Panc1 (cell line): ENCODE measurements around the gene SOWAHC. TPM values are rescaled to one million over a fixed set of nuclear protein-coding genes. Genes with fewer than 3 reads are reported as not detected.

Experiments used
- ATAC-seq: fragments of 200-7000 bp; cut with Tn5 transposase; 2 replicates; pipeline ENCODE4 v1.9.1; 2020; ENCODE audit warnings: mild to moderate bottlenecking, moderate library complexity
- BruUV-seq: library from RNA; stranded (reverse); fragments of 400-500 nt; replicated peaks from 2 replicates; lab custom pipeline; 2021; lab: Mats Ljungman, UMichigan
- CTCF ChIA-PET: fragments of 300-600 bp; sonication (Branson Sonifier 250); formaldehyde crosslinking; loops from one replicate; lab custom pipeline; 2022; ENCODE audit warnings: antibody characterized with exemption; lab: Charles Lee
- POLR2A ChIA-PET: fragments of 300-600 bp; sonication (Branson Sonifier 250); formaldehyde crosslinking; loops from one replicate; lab custom pipeline; 2022; ENCODE audit warnings: antibody characterized with exemption; lab: Charles Lee
- DNase-seq: peaks from one replicate; pipeline ENCODE4 v3.0.0-alpha.2; 2010; ENCODE audit warnings: low read depth, low spot score
- H3K27ac ChIP-seq: 2 replicates; pipeline ENCODE4 v1.5.1; 2011; ENCODE audit warnings: mild to moderate bottlenecking, low read length, inconsistent platforms
- H3K27me3 ChIP-seq: fragments of 200-500 bp; sonication (Bioruptor generic); 2 replicates; pipeline ENCODE4 v1.6.0; 2014; ENCODE audit warnings: low read length, inconsistent platforms; ENCODE audit not compliant: control insufficient read depth, insufficient read depth
- H3K36me3 ChIP-seq: fragments of 200-500 bp; sonication (Bioruptor generic); 2 replicates; pipeline ENCODE4 v1.5.1; 2014; ENCODE audit warnings: inconsistent platforms, mild to moderate bottlenecking, low read length, moderate library complexity; ENCODE audit not compliant: control insufficient read depth, insufficient read depth
- H3K4me1 ChIP-seq: 2 replicates; pipeline ENCODE4 v1.5.1; 2011; ENCODE audit warnings: inconsistent platforms, mild to moderate bottlenecking, low read length, moderate library complexity; ENCODE audit not compliant: control insufficient read depth, insufficient read depth
- H3K4me3 ChIP-seq, 2 experiments: 2 replicates each; pipeline ENCODE4 v1.5.1; 2011 to 2012; ENCODE audit warnings: low read depth in 2 of 2, low read length in 2 of 2, mild to moderate bottlenecking in 2 of 2, inconsistent platforms in 1 of 2, moderate library complexity in 1 of 2
- H3K9me3 ChIP-seq: fragments of 200-500 bp; sonication (Bioruptor generic); 2 replicates; pipeline ENCODE4 v1.5.1; 2014; ENCODE audit warnings: low read depth, mild to moderate bottlenecking, inconsistent platforms, low read length, moderate library complexity; ENCODE audit not compliant: control insufficient read depth, insufficient read depth
- POLR2AphosphoS5 ChIP-seq: IDR thresholded peaks from 2 replicates; pipeline ENCODE4 v1.6.1; 2012; ENCODE audit warnings: mild to moderate bottlenecking, low read depth, low read length, moderate library complexity
- REST ChIP-seq, 2 experiments: IDR thresholded peaks; 2 replicates each; pipeline ENCODE4 v1.6.1; 2011 to 2012; ENCODE audit warnings: low read depth in 2 of 2, control low read depth in 1 of 2, low read length in 1 of 2, mild to moderate bottlenecking in 1 of 2, moderate library complexity in 1 of 2; ENCODE audit not compliant: insufficient read depth in 1 of 2
- SIN3A ChIP-seq: IDR thresholded peaks from 2 replicates; pipeline ENCODE4 v1.6.1; 2012; ENCODE audit warnings: low read depth, mild to moderate bottlenecking, low read length, moderate library complexity, borderline replicate concordance; ENCODE audit not compliant: insufficient read depth
- TCF7L2 ChIP-seq: IDR thresholded peaks from 2 replicates; pipeline ENCODE4 v1.6.1; 2011; ENCODE audit warnings: mild to moderate bottlenecking, low read depth, low read length, inconsistent platforms
- in situ Hi-C: cut with HindIII; loops from 2 replicates; pipeline ENCODE4 v1.10.0; 2016; ENCODE audit warnings: low sequenced_read_pairs, low pct_unique_long_range_greater_than_20kb
- intact Hi-C: fragments of 100-400 bp; cut with micrococcal nuclease; formaldehyde crosslinking; loops from one replicate; pipeline ENCODE4 v1.10.0; 2022; ENCODE audit not compliant: unreplicated experiment
- total RNA-seq: library from RNA; stranded (reverse); gene quantifications from one replicate; pipeline ENCODE4 v1.2.1, GENCODE V29; 2021; ENCODE audit not compliant: unreplicated experiment
- TF ChIP-seq, protein P1 (sequence below): fragments of 450-650 bp; IDR thresholded peaks from 2 replicates; pipeline ENCODE4 v1.5.1; 2017; ENCODE audit warnings: mild to moderate bottlenecking

The SOWAHC gene
- total RNA-seq, 1 experiment from 2014 or later = 23.4 TPM

DNA sequence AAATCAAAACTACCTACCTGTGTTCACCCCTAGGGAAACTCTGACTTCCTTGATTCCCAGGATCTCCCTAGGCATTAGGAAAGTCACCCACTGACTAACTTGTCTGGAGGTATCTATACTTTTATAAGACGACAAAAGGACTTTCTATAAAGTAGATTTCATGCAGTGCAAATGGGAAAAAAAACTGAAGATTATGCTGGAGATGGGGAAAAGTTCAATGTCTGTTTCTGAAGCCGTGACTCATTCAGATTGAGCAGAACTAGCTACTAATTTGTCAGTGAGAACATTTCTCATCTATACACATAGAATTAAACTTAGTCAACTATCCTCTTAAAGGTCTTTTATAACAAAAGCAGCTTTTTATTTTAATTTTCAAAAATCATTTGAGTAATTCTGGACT lies 6.4 kb upstream of the SOWAHC start:
- ATAC-seq (no peak), DNase-seq (no peak)
- peaks cover 53% of the 10 kb centered on the region for H3K4me1 ChIP-seq
- H3K9me3 ChIP-seq = no peaks in the 10 kb centered on the region
- intact Hi-C loops = no loop called here
- no peaks in the 10 kb centered on the region for H3K27me3 ChIP-seq
- ChIA-PET CTCF (no interaction called here), POLR2A (no interaction called here)
- in situ Hi-C loops = no loop called here
- no peak overlapping the region for H3K4me3 ChIP-seq
- no TSS peak for BruUV-seq
- TF ChIP-seq TCF7L2 (no peak), REST (IDR thresholded peaks at IDR 0.05; ENCODE audit: insufficient read depth in 1 of 2, low read depth in 2 of 2, low read length in 1 of 2) (no peak), POLR2AphosphoS5 (no peak), SIN3A (no peak)
- TF ChIP-seq, protein P1, sequence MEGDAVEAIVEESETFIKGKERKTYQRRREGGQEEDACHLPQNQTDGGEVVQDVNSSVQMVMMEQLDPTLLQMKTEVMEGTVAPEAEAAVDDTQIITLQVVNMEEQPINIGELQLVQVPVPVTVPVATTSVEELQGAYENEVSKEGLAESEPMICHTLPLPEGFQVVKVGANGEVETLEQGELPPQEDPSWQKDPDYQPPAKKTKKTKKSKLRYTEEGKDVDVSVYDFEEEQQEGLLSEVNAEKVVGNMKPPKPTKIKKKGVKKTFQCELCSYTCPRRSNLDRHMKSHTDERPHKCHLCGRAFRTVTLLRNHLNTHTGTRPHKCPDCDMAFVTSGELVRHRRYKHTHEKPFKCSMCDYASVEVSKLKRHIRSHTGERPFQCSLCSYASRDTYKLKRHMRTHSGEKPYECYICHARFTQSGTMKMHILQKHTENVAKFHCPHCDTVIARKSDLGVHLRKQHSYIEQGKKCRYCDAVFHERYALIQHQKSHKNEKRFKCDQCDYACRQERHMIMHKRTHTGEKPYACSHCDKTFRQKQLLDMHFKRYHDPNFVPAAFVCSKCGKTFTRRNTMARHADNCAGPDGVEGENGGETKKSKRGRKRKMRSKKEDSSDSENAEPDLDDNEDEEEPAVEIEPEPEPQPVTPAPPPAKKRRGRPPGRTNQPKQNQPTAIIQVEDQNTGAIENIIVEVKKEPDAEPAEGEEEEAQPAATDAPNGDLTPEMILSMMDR = no peak
- no peaks in the 10 kb centered on the region for H3K36me3 ChIP-seq
- peak overlapping the region; percentile 98 for H3K27ac ChIP-seq

- H3K4me3 ChIP-seq = peak overlapping the region; percentile 30 to 37
- POLR2A ChIA-PET = interaction anchor here (0.6 to 0.8 kb wide), 4 partner anchors 9 to 363 kb away, joined by 3 to 6 read pairs (median 3); no protein-coding TSS in a partner anchor
- ATAC-seq (no peak), DNase-seq (no peak)
- peaks cover 3% of the 10 kb centered on the region; the same call in 1 of the 2 replicates for H3K36me3 ChIP-seq
- intact Hi-C loops = loop anchor here (5.0 to 10.0 kb wide), 2 partner anchors 105 to 128 kb away; no protein-coding TSS in a partner anchor
- H3K4me1 ChIP-seq = peaks cover 52% of the 10 kb centered on the region
- H3K9me3 ChIP-seq = no peaks in the 10 kb centered on the region
- no peaks in the 10 kb centered on the region for H3K27me3 ChIP-seq
- TF ChIP-seq, protein P1 = no peak
- TF ChIP-seq REST (IDR thresholded peaks at IDR 0.05; ENCODE audit: insufficient read depth in 1 of 2, low read depth in 2 of 2, low read length in 1 of 2) = no peak
- TF ChIP-seq SIN3A = no peak
- TF ChIP-seq POLR2AphosphoS5 = no peak
- no peak for TF ChIP-seq TCF7L2
- no TSS peak for BruUV-seq
- in situ Hi-C loops = no loop called here
- CTCF ChIA-PET = interaction anchor here (0.7 kb wide), 1 partner anchor 86 kb away, joined by 5 read pairs; no protein-coding TSS in a partner anchor
- peak overlapping the region; percentile 98 for H3K27ac ChIP-seq
These were observed 4.7 kb upstream of the SOWAHC start for GRCh38 chr2:109609352-109610024.
